Measurements from ENCODE around the gene NAGK. TPM values are rescaled to one million over a fixed set of nuclear protein-coding genes. Genes with fewer than 3 reads are reported as not detected.
"Not testable (repeated sequence)": the region's sequence is repeated elsewhere in the genome, so short reads cannot be mapped to it uniquely, and the experiment has no call there.

NAGK gene
- total RNA-seq, 1 experiment from 2014 or later = 97.0 TPM

DNA sequence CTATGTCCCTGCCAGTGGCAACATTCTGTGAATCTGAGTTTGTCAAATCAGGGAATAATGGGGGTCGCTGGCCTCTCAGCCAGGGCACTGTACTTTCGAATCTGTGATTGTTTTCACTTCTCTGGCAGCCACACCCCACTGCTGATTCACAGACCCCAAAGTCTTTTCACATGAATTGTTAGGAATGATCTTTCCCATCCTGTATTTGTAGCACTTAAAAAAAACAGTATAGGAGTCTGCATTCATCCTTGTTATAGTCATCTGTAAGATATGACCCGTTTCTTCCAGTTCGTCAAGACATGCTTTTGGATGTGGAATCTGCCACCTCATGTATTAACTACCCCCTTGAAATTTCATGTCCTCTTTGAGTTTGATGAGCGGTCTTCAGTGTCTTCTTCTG lies 928 bp downstream of the NAGK start:
- DNase-seq (ENCODE audit: low read depth) = no peak

DNA sequence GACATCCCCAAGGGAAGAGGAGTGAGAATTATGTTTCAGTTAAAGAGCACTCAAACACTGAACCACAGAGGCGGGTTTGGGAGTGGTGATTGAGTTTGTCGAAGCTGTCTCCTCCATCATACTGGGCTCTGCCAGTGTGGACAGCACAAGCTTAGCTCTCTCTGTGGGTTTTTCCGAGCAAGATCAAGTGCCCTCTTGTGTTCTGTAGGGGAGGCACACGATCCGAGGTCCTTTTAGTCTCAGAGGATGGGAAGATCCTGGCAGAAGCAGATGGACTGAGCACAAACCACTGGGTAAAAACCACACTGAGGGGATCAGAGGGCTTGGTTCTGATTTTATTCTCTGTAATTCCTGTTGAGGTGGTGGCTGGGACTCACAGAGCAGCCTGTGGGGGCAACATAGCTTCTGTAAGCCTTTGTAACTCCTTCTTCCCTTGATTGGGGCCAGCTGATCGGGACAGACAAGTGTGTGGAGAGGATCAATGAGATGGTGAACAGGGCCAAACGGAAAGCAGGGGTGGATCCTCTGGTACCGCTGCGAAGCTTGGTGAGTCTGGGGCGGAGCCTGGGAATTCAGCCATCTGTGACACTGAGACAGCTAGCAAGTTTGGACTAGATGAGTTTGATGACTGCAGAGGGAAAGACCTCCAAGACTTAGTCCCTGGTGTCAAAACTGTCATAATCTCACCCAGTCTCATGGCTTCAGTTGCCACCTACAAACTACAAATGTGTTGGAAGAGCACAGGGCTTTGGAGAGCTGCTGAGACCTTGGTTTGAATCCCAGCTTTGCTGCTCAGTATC lies 2.0 kb downstream of the NAGK start:
- DNase-seq (ENCODE audit: low read depth) = peak; percentile 41

DNA sequence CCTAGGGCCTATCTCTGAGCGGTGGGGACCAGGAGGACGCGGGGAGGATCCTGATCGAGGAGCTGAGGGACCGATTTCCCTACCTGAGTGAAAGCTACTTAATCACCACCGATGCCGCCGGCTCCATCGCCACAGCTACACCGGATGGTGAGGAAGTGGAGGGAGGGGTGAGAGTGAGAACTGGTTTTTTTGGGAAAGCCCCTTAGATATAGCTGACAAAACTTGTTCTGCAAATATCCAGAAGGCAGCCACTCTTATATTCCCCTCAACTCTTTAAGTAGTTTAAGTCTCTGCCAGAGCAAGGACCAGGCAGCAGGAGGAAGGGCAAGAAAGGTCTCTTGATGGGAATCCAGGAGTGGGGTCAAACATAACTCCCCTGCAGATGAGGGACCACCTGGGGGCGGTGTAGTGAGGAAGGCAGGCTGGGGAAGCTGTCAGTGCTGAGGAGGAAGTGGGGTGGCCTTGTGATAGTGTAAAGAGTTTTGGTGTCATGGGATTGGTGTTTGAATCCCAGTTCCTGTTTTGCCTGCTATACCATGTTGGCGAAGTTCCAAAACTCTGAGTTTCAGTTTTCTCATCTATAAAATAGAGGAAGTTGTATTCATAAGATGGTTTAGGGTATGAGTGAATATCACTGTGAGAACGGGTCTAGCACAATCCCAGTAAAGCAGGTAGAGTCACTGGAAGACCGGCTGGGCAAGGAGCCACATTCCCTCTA lies 3.4 kb downstream of the NAGK start:
- no peak for DNase-seq (ENCODE audit: low read depth)

DNA sequence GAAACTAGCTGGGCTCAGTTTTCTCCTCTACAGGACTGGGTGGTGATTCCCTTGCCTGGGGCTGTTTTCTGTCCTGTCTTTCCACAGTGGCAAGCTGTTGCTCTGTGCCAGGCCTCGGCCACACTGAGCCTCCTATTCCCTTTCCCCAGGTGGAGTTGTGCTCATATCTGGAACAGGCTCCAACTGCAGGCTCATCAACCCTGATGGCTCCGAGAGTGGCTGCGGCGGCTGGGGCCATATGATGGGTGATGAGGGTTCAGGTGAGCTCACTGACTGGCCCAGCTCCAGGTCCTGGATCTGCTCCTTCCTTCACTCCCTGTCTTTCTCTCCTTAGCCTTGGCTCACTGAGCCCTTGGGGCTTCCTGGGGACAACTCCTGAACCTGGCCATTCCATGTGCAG lies 4.0 kb downstream of the NAGK start:
- no peak for DNase-seq (ENCODE audit: low read depth)

DNA sequence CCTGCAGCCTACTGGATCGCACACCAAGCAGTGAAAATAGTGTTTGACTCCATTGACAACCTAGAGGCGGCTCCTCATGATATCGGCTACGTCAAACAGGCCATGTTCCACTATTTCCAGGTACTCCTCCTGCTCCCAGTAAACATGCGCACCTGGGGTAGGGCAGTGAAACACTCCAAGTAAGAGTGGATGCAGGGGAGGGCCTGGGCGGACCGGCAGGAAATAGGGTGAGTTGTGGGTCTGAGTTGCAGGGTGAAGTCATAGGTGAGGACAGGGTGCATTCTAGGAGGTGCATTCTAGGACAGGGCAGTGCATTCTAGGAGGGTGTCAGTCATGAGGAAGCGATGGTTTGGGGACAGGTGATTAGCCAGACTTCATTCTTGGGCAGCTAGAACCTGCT lies 5.0 kb downstream of the NAGK start:
- no peak for DNase-seq (ENCODE audit: low read depth)

DNA sequence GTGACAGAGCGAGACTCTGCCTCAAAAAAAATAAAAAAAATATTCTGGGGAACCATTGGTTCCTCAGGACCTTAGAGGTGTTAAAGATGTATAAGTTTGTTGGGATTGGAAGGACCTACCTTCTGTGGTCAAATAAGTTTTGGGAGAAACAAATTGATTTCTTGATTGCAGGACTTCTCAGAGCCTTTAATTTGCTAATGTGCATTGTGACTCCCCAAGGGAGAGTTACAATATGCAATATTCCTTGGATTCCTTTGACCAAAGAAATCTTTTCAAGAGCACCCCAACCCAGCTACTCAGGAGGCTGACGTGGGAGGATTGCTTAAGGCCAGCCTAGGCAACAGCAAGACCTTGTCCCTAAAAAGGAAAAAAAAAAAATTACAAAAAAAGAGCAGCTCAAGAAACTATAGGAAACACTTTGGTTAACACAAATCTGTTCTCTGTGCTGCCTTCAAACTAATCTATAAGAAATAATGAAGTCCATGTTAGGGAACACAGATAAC lies 6.5 kb downstream of the NAGK start:
- no peak for DNase-seq (ENCODE audit: low read depth)

DNA sequence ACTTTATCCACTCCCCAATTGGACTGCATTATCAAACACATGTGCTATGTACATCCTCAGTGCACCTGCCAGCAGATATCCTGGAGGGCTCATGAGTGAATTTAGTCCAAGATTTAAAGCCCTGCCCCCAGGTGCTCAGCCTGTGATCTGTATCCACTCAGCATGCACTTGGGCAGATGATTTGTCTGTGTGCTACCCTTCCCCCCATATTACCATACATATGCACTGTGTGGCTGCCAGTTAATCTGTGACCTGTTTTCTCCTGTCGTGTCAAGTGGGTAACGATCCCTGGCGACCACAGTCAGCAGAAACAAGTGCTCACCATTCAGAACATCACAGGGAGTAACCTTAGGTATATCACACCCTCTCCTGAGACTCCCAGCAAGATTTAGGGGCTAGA lies 10.2 kb downstream of the NAGK start:
- DNase-seq (ENCODE audit: low read depth) = no peak

DNA sequence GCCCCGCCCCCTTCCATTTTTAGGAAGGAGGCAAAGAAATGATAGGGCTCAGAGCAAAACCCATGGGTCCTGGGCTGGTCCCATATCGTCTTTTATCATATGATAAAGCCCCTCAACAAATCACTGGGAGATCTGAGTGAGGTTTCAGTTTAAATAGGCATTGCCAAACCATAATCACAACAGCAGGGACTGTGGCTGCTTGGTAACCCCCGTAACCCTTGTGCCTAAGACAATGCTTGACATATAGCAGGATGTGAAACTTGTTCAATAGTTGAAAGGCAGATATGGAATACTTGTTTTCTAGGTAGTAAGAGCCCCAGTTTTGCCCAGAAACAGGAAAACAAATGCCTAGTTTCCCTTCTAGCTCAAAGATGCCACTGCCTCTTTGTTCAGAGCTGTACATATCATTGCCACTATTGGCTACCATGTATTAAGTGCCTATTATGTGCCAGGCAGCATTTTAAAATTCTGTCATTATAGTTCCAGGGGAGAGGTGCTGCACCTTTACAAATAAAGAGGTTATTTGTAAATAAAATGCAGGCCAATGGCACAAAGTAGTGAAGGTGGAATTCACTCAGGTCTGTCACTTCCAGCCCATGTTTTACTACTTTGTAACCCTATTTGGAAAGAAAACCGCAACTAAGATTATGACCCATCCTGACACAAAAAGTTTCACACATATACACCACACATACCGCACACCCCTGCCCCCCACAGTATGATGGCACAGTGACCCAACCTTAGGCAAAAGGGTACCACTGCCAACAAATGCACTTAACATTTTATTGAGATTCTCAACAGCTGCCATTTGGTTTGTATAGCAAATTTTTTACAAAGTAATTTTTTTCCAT lies 14.2 kb downstream of the NAGK start:
- DNase-seq (ENCODE audit: low read depth) = no peak

DNA sequence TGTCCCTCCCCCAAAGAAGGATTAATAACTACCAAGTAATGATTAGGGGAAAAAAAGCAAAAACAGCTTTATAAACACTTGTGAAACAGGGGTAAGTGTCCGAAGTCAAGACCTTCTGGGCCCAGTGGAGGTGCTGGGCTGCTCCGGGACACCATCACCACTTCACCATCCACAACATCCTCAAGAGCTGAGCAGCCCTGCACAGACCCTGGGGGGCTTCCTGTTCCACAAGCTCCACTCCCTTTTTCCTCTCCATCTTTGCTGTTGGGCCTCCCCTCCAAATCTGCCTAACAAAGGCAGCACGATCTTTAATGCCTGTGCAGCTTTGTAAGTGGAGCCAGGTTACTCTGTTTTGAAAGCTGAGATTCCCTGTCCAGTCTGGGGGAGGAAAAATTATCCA lies 14.8 kb downstream of the NAGK start:
- not testable (repeated sequence) for DNase-seq (ENCODE audit: low read depth)

DNA sequence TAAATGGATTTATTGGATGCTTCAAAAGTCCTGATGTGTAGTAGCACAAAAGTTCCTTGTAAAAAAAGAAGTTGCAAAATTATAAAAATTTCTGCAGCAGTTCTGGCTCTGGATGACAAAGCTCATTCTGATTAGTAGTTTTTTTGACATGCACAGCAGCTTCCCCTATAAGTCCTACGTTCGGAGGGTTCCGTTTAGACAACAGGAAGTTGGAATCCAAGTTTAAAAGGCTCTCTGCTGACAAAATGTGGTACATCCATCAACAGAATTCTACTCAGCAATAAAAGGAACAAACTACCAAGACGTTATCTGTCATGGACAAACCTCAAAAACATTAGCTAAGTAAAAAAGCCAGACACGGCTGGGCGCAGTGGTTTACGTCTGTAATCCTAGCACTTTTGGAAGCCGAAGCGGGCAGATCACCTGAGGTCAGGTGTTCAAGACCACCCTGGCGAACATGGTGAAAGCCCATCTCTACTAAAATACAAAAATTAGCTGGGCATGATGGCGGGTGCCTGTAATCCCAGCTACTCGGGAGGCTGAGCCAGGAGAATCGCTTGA lies 15.4 kb downstream of the NAGK start:
- DNase-seq (ENCODE audit: low read depth) = not testable (repeated sequence)

DNA sequence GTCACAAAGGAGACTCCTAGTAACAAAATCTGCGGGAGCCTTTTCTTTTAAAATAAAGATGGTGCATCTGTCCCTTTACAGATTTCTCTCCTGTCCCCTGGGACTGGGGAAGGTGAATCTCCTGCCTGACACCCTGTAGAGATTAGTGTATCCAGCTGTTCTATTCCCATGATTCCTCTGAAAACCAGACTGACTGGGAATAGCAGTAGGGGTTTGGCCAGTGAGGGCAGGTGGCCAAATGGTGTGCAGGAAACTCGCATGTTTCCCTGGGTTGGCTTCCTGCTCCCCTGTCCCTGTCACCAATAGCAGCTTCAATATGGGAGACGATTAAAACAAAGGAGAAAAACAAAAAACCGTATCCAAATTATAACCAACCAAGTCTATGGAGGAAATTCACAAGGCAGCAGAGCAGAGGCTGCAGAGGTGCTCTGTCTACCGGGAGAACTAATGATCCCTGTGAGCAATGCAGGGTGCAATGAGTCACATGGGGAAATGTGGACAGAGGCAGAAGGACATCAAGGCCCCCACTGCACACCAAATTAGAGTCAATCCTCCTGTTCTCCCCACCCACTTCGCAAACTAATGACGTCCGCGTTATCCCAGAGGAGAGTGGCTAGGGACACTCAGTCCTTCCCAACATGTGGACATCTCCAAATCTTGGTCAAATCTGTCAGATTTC lies 17.0 kb downstream of the NAGK start:
- not testable (repeated sequence) for DNase-seq (ENCODE audit: low read depth)

DNA sequence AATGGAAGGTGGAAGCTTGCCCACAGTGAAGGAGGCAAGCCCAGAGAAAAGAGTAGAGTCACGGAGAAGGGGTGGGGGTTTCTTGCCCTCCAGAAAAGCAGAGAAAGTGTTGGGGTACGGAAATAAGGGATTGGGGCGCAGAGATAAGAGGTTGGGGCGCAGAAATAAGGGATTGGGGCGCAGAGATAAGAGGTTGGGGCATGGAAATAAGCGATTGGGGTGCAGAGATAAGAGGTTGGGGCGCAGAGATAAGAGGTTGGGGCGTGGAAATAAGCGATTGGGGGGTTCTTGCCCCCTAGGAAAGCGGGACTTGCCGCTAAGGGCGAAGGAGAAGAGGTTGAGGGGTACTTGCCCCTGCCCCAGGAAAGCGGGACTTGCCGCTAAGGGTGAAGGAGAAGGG lies 21.0 kb downstream of the NAGK start:
- DNase-seq (ENCODE audit: low read depth) = not testable (repeated sequence)

DNA sequence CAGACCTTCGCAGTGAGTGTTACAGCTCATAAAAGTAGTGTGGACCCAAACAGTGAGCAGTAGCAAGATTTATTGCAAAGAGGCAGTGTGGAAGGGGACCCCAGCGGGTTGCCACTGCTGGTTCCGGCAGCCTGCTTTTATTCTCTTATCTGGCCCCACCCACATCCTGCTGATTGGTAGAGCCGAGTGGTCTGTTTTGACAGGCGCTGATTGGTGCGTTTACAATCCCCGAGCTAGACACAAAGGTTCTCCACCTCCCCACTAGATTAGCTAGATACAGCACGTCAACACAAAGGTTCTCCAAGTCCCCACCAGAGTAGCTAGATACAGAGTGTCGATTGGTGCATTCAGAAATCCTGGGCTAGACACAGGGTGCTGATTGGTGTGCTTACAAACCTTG lies 23.4 kb downstream of the NAGK start:
- not testable (repeated sequence) for DNase-seq (ENCODE audit: low read depth)

DNA sequence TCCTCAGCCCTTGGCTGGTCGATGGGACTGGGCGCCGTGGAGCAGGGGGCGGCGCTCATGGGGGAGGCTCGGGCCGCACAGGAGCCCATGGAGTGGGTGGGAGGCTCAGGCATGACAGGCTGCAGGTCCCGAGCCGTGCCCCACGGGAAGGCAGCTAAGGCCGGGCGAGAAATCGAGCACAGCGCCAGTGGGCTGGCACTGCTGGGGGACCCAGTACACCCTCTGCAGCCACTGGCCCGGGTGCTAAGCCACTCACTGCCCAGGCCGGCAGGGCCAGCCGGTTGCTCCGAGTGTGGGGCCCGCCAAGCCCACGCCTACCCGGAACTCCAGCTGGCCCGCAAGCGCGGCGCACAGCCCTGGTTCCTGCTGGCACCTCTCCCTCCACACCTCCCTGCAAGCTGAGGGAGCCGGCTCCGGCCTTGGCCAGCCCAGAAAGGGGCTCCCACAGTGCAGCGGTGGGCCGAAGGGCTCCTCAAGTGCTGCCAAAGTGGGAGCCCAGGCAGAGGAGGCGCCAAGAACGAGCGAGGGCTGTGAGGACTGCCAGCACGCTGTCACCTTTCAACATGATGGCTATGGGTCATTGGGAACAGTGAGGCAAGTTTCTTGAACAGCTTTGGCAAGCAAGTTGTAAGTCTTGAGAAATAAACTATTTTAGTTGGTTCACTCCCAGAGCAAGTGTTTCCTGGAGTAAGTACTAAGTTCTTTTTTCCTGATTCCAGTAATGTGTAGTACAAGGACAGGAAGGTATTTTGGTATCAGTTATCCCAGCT lies 24.2 kb downstream of the NAGK start:
- DNase-seq (ENCODE audit: low read depth) = not testable (repeated sequence)

DNA sequence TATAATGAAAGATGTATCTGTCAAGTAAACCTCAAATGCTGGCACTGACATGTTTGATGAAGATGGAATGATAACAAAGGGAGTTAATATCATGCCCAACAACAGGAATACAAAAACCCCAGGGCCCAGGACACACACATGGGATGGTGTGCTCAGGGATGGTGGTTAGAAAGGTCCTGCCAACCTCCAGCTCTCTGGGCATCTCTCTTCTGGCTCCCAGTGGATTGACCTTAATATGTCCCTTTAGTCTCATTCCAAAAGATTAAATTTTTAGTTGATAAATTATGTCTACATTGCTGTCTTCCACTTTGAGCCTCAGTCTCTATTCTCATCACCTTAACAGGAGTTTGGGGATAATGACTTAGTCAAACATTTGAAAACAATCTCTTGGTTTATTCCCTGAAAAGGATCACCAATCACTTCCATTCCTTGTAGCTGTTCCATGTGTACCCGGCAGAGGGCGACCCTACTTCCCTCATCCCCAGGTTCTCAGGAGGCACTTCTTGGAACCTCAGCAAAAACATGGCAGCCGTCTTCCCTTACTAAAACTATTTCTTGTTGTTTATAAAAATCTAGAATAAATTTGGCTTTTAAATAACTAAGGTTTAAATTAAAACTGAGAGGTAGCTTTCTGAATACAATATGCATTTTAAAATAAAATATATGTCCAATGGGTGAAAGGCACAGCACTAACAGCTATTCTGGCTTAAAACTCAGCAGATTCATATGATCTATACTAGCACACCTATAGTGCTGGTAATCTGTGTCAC lies 31.9 kb downstream of the NAGK start:
- peak; percentile 69 for DNase-seq (ENCODE audit: low read depth)

DNA sequence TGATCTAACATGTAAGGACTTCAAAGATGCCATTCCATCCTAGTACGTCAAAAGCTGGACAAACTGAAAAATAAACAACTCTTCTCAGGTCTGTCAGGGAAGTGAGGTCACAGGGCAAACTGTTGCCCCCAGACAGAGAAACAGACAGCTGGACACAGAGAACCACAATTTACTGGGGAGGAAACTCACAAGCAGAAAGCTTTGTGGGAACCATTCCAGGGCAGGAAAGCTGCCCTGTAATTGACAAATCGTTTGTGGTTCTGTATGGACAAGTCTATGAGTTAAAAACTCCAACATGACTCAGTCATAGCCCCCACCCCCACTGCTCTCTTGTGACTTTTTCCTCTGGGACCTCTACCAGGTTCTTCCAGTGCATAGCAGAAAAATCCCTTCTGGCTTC lies 33.2 kb downstream of the NAGK start:
- peak; percentile 83 for DNase-seq (ENCODE audit: low read depth)

DNA sequence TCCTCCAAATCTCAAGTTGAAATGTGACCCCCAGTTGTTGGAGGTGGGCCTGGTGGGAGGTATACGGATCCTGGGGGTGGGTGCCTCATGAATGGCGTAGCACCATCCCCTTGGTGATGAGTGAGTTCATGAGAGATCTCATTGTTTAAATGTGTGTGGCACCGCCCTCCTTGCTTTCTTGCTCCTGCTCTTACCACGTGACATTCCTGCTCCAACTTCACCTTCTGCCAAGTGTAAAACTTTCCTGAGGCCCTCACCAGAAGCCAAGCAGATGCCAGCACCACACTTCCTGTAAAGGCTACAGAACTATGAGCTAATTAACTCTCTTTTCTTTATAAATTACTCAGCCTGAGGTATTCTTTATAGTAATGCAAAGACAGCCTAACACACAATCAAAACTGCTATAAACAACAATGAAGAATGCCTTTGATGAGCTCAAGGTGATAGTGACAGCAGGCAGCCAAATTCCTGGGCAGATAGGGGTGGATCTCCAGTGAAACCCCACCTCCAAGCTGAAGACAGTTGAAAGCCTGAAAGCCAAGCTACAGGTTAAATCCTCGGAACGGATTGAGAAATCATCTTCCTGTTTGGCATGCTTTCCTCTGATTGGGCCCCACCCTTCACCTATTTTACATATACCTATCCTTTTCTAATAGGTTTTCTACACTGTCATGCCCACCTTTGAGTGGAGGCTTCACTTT lies 34.7 kb downstream of the NAGK start:
- no peak for DNase-seq (ENCODE audit: low read depth)

DNA sequence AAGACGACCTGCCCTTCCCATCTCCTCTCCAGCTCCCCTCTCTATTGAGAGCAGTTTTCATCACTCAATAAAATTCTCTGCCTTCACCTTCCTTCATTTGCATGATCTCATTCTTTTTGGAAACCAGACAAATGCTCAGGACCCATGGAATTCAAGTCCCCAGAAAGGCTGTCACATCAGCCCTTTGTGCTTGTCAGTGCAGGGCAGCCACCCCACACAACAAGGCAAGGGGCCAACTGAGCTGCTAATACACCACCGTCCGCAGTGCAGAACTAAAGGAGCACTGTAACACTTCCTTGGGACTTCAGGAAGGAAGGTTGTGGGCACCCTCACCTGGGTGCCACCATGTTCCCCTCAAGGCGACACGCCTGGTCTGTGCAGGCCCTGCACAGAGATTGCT lies 35.4 kb downstream of the NAGK start:
- DNase-seq (ENCODE audit: low read depth) = no peak

DNA sequence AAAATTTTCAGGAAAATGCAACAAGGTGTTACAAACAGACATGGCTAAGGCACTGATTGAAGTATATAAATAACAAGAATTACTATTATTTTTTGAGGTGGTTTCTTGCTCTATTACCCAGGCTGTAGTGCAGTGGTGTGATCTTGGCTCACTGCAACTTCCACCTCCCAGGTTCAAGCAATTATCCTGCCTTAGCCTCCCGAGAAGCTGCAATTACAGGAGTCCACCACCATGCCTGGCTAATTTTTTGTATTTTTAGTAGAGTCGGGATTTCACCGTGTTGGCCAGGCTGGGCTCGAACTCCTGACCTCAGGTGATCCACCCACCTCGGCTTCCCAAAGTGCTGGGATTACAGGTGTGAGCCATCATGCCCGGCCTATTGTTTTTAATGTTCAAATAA lies 38.0 kb downstream of the NAGK start:
- not testable (repeated sequence) for DNase-seq (ENCODE audit: low read depth)

Data from RPMI7951 (cell line).